Measurements from ENCODE around the gene MTRF1. TPM values are rescaled to one million over a fixed set of nuclear protein-coding genes. Genes with fewer than 3 reads are reported as not detected.
A peak's percentile ranks its signal among the peaks of the same experiment; 100 is the strongest.
"Not testable (repeated sequence)": the region's sequence is repeated elsewhere in the genome, so short reads cannot be mapped to it uniquely, and the experiment has no call there.

MTRF1 gene
- polyA plus RNA-seq, 1 experiment: 5.2 TPM

DNA sequence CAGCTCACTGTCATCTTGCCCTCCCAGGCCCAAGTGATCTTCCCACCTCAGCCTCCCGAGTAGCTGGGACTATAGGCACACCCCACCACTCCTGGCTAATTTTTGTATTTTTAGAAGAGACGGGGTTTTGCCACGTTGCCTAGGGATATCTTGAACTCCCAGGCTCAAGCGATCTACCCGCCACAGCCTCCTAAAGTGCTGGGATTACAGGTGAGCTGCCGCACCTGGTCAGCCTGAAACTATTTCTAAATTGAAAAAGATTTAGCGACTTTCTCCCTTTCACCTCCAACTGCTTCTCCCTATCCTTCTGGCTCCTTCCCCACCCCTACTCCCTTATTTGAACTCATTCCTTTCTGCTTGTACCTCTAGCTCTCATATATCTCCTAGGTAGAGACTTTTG is 27.9 kb upstream of the MTRF1 start:
- Histone ChIP-seq H3K27me3 (ENCODE audit: control insufficient read depth, insufficient read depth, low read length) (no peaks in the 10 kb centered on the region), H3K4me3 (ENCODE audit: low read depth, low read length) (no peak overlapping the region), H3K36me3 (ENCODE audit: control insufficient read depth, insufficient read depth, low read length) (no peaks in the 10 kb centered on the region)
- ChIA-PET CTCF (interaction anchor here (1.2 kb wide), 1 partner anchor 53 kb away, joined by 3 read pairs; no protein-coding TSS in a partner anchor), POLR2A (no interaction called here)
- DNase-seq (ENCODE audit: low read depth): no peak
- TF ChIP-seq, protein P1, sequence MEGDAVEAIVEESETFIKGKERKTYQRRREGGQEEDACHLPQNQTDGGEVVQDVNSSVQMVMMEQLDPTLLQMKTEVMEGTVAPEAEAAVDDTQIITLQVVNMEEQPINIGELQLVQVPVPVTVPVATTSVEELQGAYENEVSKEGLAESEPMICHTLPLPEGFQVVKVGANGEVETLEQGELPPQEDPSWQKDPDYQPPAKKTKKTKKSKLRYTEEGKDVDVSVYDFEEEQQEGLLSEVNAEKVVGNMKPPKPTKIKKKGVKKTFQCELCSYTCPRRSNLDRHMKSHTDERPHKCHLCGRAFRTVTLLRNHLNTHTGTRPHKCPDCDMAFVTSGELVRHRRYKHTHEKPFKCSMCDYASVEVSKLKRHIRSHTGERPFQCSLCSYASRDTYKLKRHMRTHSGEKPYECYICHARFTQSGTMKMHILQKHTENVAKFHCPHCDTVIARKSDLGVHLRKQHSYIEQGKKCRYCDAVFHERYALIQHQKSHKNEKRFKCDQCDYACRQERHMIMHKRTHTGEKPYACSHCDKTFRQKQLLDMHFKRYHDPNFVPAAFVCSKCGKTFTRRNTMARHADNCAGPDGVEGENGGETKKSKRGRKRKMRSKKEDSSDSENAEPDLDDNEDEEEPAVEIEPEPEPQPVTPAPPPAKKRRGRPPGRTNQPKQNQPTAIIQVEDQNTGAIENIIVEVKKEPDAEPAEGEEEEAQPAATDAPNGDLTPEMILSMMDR (IDR thresholded peaks at IDR 0.05; ENCODE audit: insufficient read depth, low read depth, low read length): no peak

DNA sequence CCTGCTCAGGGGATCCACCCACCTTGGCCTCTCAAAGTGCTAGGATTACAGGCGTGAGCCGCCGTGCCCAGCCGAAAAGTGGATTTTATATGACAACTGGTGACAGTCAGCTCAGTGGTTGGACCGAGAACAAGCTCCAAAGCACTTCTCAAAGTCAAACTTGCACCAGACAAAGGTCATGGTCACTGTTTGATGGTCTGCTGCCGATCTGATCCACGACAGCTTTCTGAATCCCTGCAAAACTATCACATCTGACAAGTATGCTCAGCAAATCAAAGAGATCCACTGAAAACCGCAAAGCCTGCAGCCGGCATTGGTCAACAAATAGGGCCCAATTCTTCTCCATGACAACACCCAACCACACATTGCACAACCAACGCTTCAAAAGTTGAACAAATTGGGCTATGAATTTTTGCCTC is 26.1 kb upstream of the MTRF1 start:
- POLR2A ChIA-PET: no interaction called here
- Histone ChIP-seq H3K4me3 (ENCODE audit: low read depth, low read length) (no peak overlapping the region), H3K27me3 (ENCODE audit: control insufficient read depth, insufficient read depth, low read length) (no peaks in the 10 kb centered on the region), H3K36me3 (ENCODE audit: control insufficient read depth, insufficient read depth, low read length) (no peaks in the 10 kb centered on the region)
- no peak for DNase-seq (ENCODE audit: low read depth)
- TF ChIP-seq, protein P1 (IDR thresholded peaks at IDR 0.05; ENCODE audit: insufficient read depth, low read depth, low read length): no peak
- CTCF ChIA-PET: interaction anchor here (1.2 kb wide), 1 partner anchor 10 kb away, joined by 3 read pairs; no protein-coding TSS in a partner anchor

DNA sequence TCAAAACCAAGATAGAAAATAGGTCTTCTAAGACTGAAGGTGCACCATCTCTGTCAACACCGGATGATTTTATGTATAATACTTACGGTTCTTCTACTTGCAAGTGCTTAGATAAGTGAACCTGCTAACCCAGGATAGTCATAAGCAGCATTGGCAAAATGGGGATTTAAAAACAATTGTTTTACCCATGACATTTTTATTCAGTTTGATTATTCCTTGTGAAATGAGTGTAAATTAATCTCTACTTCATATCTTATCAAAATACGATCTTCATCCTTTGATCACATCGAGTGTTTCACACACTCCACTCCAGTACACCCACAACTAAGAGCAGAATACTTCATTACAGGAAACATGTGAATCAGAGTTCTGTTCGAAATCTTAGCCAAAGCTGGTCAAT is 23.0 kb upstream of the MTRF1 start:
- TF ChIP-seq, protein P1 (IDR thresholded peaks at IDR 0.05; ENCODE audit: insufficient read depth, low read depth, low read length): no peak
- H3K27me3 ChIP-seq (ENCODE audit: control insufficient read depth, insufficient read depth, low read length): no peaks in the 10 kb centered on the region
- CTCF ChIA-PET: no interaction called here
- no peak for DNase-seq (ENCODE audit: low read depth)
- no peaks in the 10 kb centered on the region for H3K36me3 ChIP-seq (ENCODE audit: control insufficient read depth, insufficient read depth, low read length)
- POLR2A ChIA-PET: no interaction called here
- no peak overlapping the region for H3K4me3 ChIP-seq (ENCODE audit: low read depth, low read length)

DNA sequence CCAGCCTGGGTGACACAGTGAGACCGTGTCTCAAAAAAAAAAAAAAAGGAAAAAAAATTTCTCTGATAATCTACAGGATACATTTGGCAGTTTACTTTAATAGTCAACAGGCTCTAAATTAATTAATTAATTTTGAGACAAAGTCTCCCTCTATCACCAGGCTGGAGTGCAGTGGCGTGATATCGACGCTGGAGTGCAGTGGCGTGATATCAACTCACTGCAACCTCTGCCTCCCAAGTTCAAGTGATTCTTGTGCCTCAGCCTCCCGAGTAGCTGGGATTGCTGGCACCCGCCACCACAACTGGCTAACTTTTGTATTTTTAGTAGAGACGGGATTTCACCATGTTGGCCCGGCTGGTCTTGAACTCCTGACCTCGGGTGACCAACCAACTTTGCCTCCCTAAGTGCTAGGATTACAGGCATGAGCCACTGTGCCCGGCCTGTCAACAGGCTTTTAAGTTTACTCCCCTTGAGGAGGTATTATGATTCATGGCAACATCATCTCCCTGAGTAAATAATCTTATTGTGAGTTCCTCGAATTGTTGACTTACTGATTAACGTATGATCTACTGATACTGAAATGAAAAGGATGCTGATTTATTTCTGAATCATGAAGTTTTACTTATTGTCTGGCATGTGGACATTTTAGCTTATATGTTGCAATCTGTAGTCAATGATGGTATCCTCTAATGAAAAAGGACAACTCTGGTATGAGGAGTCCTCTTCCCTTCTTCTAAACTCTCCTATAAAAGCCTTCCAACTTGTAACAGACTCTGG is 21.3 kb upstream of the MTRF1 start:
- ChIA-PET POLR2A (no interaction called here), CTCF (interaction anchor here (0.6 kb wide), 2 partner anchors 366 to 1916 kb away, joined by 3 read pairs; no protein-coding TSS in a partner anchor)
- no peaks in the 10 kb centered on the region for H3K36me3 ChIP-seq (ENCODE audit: control insufficient read depth, insufficient read depth, low read length)

DNA sequence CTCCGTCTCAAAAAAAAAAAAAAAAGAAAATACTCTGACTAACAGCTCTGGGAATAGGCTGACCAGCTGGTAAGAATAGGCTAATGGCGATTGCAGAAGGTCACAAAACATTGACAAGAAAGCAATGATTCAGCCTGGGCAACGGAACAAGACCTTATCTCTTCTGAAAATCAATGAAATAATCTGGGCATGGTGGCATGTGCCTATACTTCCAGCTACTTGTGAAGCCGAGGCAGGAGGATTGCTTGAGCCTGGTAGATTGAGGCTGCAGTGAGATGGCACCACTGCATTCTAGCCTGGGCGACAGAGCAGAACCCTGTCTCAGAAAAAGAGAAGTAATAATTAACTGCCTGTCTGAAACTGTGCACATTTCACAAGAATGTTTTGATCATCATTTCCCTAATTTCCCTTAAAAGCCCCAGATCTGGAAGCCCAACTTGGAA is 18.8 kb upstream of the MTRF1 start:
- DNase-seq (ENCODE audit: low read depth): no peak
- ChIA-PET CTCF (no interaction called here), POLR2A (no interaction called here)
- Histone ChIP-seq H3K36me3 (ENCODE audit: control insufficient read depth, insufficient read depth, low read length) (no peaks in the 10 kb centered on the region), H3K4me3 (ENCODE audit: low read depth, low read length) (no peak overlapping the region), H3K27me3 (ENCODE audit: control insufficient read depth, insufficient read depth, low read length) (no peaks in the 10 kb centered on the region)
- TF ChIP-seq, protein P1 (IDR thresholded peaks at IDR 0.05; ENCODE audit: insufficient read depth, low read depth, low read length): no peak

More for the DNA sequence above, 21.3 kb upstream of the MTRF1 start:
- DNase-seq (ENCODE audit: low read depth): peak; percentile 92
- TF ChIP-seq, protein P1 (IDR thresholded peaks at IDR 0.05; ENCODE audit: insufficient read depth, low read depth, low read length): no peak
- no peak overlapping the region for H3K4me3 ChIP-seq (ENCODE audit: low read depth, low read length)
- H3K27me3 ChIP-seq (ENCODE audit: control insufficient read depth, insufficient read depth, low read length): no peaks in the 10 kb centered on the region

DNA sequence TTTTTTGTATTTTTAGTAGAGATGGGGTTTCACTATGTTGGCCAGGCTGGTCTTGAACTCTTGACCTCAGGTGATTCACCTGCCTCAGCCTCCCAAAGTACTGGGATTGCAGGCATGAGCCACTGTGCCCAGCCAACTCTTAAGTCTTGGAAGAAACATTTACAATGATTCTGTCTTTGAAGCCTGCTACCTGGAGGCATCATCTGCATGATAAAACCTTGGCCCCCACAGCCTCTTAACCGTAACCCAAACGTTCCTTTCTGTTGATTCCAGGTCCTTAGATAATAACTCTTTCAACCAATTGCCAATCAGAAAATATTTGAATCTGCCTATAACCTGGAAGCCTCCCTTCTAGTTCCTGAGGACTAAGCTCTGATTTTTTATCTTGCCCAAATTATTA is 15.8 kb upstream of the MTRF1 start:
- H3K27me3 ChIP-seq (ENCODE audit: control insufficient read depth, insufficient read depth, low read length); POLR2A ChIA-PET; DNase-seq (ENCODE audit: low read depth); H3K4me3 ChIP-seq (ENCODE audit: low read depth, low read length); CTCF ChIA-PET; H3K36me3 ChIP-seq (ENCODE audit: control insufficient read depth, insufficient read depth, low read length): not testable (repeated sequence)

Data from BJ (cell line).